Measurements from ENCODE around the gene FIG4.
"Not testable (repeated sequence)": the region's sequence is repeated elsewhere in the genome, so short reads cannot be mapped to it uniquely, and the experiment has no call there.

The FIG4 gene

GRCh38 chr6:109801794-109802193 lies 110.7 kb downstream of the FIG4 start:
- no peak for DNase-seq

GRCh38 chr6:109804020-109804419 lies 112.9 kb downstream of the FIG4 start:
- no peak for DNase-seq

GRCh38 chr6:109807881-109808280 lies 116.8 kb downstream of the FIG4 start:
- DNase-seq: no peak

GRCh38 chr6:109808837-109809236 lies 117.7 kb downstream of the FIG4 start:
- no peak for DNase-seq

- DNase-seq: no peak
These were observed 124.0 kb downstream of the FIG4 start for GRCh38 chr6:109815054-109815453.

- DNase-seq: no peak
These were observed 125.6 kb downstream of the FIG4 start for GRCh38 chr6:109816452-109817374.

- no peak for DNase-seq
These were observed 129.7 kb downstream of the FIG4 start for GRCh38 chr6:109820706-109821350.

GRCh38 chr6:109821428-109821827 lies 130.3 kb downstream of the FIG4 start:
- DNase-seq: no peak

- no peak for DNase-seq
These were observed 133.0 kb downstream of the FIG4 start for GRCh38 chr6:109824105-109824504.

GRCh38 chr6:109826551-109826950 lies 135.5 kb downstream of the FIG4 start:
- DNase-seq: no peak

- not testable (repeated sequence) for DNase-seq
These were observed 140.3 kb downstream of the FIG4 start for GRCh38 chr6:109831352-109831751.

GRCh38 chr6:109834131-109834530 lies 143.0 kb downstream of the FIG4 start:
- DNase-seq: no peak

GRCh38 chr6:109834595-109835437 lies 143.7 kb downstream of the FIG4 start:
- DNase-seq: no peak

GRCh38 chr6:109840034-109840433 lies 148.9 kb downstream of the FIG4 start:
- DNase-seq: no peak

- DNase-seq: no peak
These were observed 149.7 kb downstream of the FIG4 start for GRCh38 chr6:109840796-109841195.

- DNase-seq: no peak
These were observed 150.8 kb downstream of the FIG4 start for GRCh38 chr6:109841869-109842268.

GRCh38 chr6:109852713-109853112 lies 161.6 kb downstream of the FIG4 start:
- no peak for DNase-seq

- no peak for DNase-seq
These were observed 162.3 kb downstream of the FIG4 start for GRCh38 chr6:109853426-109853825.

GRCh38 chr6:109853951-109854350 lies 162.9 kb downstream of the FIG4 start:
- no peak for DNase-seq

- no peak for DNase-seq
These were observed 163.6 kb downstream of the FIG4 start for GRCh38 chr6:109854541-109855308.

GRCh38 chr6:109855476-109856040 lies 164.5 kb downstream of the FIG4 start:
- DNase-seq: not testable (repeated sequence)

- no peak for DNase-seq
These were observed 170.8 kb downstream of the FIG4 start for GRCh38 chr6:109861946-109862345.

Data from activated naive CD4-positive, alpha-beta T cell treated with anti-CD3 and anti-CD28 coated beads, Interleukin-2, amount 50 U/mL, for 16 hours (primary cell).